GM19463 (cell line): ENCODE measurements around the gene SUV39H2.
"Not testable (repeated sequence)": the region's sequence is repeated elsewhere in the genome, so short reads cannot be mapped to it uniquely, and the experiment has no call there.

ENCODE experiments used
- ATAC-seq: cut with Tn5 transposase; IDR thresholded peaks from one replicate; pipeline ENCODE4 v1.9.1; 2021; ENCODE audit warnings: mild to moderate bottlenecking, moderate library complexity; ENCODE audit not compliant: unreplicated experiment

Gene SUV39H2

DNA sequence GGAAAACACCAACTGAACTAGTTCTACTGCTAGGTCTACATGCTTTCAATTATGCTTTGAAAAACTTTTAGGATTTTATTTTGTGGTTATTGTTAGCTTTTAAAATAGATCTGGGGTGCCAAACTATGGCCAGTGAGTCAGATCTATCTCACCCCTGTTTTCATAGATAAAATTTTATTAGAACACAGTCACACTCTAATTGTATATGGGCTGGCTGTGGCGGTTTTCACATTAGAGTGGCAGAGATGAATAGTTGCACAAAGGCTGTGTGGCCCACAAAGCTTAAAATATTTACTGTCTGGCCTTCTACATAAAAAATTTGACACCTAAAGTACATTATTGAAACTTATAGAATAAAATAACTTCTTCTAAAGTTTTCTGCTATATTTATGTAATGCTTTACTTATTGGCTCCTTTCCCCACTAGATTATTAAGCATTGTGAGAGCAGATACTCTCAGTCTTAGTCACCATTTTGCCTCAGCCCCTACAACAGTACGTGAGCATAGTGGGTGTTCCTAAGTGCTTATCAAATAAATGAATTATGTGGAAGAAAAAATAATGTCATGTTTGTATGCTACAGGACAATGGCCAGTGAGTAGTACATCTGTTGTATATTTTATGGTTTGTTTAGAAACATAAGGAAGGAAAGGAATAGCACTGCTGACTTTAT is 5.4 kb upstream of the SUV39H2 start:
- peak; percentile 39 for ATAC-seq

DNA sequence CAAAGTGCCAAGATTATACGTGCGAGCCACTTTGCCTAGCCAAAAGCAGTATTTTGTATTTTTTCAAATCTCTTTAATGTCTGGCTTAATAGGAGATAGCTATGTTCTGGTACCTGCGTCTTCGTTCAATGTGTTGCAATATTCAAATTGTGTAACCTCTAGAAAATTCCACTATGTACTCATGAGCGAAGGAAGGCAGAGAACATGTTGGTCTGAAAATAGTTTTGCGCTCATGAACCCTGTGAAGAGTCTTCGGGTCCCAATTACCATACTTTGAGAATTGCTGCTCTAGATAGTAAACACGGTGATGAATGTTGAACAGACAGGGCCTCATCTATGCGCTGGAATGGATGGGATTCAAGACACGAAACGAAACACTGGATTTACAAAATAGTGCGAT is 2.7 kb upstream of the SUV39H2 start:
- no peak for ATAC-seq

DNA sequence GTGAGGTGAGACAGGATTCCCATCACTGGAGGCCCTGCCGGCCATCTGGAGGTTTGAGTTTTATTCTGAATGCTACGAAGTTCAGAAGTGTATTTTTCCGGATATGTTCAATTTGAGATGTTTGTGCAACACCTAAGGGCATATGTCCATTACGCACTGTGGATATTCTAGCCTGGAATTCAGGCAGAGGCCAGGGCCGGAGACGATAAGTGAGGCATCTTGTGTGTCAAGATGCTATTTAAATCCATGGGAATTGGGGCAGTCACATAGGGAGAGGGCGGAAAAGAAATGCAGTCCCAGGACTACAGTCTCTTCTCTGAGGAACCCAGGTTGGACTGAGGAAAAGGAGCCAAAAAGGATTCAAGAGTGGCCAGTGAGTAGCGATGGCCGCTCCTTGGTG is 1.9 kb upstream of the SUV39H2 start:
- no peak for ATAC-seq

DNA sequence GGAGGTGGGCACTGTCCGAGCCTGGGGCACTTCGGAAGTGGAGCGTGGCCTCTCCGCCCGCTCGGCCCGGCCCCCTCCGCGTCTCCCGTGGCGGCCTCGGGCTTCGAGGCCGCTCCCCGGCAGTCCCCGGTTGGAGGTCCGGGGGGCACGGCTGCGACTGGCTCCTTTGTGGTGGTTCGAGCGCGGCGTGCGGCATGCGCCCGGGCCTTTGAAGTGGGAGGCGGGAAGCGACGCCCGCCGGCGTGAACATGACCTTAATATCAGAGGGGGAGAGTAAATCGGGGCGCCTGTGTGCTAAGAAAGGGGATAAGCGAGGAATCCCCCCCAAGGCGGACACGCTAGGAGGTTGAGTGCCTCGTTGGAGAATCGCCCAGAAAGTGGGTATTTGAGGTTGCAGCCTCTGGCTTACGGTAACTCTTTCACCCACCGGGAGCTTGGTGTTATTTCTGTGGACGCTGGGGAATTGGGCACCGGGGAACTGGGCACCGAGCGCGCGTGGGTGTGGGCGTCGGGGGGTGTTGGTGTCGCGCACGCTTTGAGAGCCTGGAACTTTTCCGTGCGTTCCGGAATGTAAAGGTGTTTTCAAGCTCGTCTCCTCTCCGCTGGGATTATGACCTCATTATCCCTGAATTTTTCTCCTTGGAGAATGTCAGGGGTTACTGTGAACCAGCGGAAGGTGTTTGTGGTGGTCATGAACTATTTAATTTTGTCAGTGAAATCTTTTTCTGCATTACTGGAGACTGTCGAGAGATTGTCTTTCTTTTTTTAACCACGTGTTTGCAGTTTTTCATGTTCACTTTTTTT is 660 bp downstream of the SUV39H2 start:
- peak; percentile 11 for ATAC-seq

DNA sequence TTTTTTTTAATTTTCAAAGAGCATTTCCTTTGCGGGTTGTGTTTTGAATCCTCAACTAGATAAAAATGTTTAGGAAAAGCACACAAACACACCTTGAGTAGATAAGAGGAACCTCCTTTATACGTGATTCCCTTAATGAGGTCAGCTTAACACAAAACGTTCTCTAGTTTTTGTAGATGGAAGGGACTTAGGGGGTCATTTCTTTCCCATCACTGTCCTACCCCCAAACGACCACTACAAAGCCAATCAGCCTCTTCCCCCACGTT is 1.2 kb downstream of the SUV39H2 start:
- no peak for ATAC-seq

DNA sequence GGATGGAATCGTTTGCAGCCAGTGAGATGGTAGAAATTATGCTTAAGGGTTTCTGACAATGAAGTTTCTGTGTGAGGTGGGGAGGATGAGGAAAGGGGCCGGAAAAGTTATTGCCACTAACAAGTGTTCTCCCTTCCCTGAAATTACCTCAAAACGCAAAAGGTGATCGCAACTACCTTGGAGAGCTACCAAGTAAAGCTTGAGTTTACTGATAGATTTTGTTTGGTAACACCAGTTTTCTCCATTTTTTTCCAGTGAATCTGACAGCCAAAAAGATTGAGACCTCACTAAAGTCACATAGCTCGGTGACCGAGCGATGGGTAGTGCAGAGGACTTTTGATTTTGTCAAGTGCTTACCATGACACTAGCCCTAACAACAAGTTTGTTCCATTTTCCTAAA is 1.6 kb downstream of the SUV39H2 start:
- ATAC-seq: no peak

DNA sequence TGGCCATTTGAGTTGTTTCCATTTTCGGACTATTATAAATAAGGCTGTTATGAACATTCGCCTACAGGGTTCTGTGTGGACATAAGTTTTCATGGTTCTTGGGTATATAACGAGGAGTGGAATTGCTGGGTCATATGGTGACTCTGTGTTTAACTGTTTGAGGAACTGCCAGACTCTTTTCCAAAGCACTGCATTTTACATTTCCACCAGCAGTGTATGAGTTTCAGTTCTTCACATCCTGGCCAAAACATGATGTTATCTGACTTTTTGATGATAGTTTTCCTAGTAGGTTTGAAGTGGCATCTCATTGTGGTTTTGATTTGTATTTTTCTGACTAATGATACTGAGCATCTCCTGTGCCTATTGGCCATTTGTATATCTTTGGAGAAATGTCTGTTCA is 5.4 kb downstream of the SUV39H2 start:
- no peak for ATAC-seq

DNA sequence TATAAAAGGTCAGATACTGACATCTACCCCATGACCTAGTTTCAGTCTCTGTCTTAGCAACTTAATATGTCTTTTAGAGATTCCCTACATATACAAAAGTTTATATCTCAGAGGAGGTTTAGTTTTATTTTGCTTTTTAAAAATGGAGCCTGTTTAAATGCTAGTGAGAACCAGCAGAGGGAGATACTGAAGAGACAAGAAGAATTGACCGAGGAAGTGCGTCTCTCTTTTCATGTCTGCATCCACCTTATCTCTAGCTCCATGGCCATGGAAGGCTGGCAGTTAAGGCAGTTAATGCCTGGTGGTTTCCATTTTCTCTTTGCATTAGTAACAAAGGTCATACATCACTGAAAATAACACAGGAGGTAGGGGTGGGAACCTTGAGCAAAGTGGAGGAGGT is 10.7 kb downstream of the SUV39H2 start:
- ATAC-seq: no peak

DNA sequence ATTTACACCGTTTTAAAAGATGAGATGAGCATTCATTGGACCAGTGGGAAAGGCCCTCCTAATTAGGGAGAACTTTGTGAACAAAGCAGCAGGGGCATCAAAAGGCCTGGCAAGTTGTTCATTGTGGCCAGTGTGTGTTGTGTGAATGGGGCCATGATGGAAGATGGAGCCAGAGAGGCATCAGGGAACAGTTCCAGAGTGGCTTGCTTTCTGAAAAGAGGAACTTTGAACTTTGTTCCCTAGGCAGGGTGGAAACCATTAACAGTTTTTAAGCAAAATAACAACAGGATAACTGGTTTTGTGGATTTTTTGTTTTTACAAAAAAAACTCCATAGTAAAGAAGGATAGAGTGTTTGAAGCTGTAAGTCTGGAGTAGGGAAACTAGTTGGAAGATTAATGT is 12.5 kb downstream of the SUV39H2 start:
- no peak for ATAC-seq

DNA sequence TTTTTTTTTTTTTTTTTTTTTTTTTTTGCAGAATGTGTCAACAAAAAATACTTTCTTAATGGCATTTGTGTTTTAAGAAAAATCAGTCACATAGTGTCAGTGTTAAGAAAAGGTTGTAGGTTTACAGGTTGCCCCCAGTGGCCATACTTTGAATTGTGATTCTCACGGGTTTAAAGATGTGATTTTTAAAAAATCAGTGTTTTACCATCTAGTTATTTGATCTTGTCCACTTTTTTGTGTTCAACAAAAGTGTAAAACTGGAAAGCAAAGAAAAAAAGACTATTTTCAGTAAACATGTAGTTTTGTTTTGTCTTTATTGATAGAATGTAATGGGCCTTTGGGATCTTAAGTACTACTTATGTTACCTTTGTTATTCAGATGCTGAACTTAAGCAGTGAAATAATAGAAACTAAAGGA is 25.7 kb downstream of the SUV39H2 start:
- ATAC-seq: no peak

DNA sequence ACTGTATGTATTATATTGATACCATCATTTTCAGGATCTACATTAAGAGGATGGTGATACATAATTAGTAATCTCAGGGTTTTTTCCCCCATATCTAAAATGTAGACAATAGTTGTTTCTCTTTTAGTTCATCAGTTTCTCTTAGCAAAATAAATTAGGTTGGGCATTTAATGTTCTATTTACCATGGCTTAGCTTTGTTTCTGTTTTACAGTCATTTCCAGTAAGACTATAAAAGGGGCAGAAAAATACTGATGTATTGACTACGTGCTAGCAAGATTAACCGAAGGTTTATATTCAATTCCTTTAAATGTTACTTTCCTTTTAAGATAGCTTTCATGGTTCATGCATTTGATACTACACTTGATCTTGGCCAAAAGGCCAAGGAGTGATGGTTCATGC is 26.2 kb downstream of the SUV39H2 start:
- ATAC-seq: no peak

DNA sequence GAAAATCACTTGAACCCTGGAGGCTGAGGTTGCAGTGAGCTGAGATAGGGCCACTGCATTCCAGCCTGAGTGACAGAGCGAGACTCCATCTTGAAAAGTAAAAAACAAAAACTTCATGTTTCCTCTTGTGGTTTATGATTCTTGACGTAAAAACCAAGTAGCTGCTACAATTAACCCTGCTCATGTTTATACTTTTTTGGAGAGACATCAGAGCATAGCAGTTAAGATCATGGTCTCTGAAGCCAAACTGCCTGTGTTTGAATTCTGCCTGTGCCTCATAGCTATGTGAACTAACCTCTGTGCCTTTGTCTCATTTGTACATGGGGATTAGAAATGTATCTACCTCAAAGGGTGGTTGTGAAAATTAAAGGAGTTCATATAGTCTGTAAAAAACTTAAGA is 27.2 kb downstream of the SUV39H2 start:
- ATAC-seq: no peak

DNA sequence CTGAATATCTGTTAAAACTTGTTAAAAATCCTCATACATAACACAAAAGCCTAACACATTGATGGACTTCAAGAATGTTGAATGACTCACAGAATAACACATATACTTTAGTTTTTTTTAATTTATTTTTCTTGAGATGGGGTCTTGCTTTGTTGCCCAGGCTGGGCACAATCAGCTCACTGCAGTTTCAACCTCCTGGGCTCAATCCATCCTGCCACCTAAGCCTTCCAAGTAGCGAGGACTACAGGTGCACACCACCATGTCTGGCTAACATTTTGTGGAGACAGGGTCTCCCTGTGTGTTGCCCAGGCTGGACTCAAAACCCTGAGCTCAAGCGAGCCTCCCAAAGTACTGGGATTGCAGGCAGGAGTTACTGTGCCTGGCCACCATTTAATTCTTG is 28.1 kb downstream of the SUV39H2 start:
- ATAC-seq: no peak

DNA sequence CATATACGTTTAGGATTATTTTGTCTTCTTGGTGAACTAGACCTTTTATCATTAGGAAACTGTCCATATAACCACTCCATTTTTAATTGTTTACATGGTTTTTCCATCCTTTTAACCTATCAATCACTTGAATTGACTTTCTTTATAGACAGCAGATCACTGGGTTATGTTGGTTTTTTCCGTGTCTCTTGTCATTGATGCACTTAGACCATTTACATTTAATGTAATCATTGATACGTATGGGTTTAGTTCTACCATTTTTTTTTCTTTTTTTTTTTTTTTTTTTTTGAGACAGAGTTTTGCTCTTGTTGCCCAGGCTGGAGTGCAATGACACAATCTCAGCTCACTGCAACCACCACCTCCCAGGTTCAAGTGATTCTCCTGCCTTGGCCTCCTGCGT is 28.9 kb downstream of the SUV39H2 start:
- ATAC-seq: not testable (repeated sequence)

DNA sequence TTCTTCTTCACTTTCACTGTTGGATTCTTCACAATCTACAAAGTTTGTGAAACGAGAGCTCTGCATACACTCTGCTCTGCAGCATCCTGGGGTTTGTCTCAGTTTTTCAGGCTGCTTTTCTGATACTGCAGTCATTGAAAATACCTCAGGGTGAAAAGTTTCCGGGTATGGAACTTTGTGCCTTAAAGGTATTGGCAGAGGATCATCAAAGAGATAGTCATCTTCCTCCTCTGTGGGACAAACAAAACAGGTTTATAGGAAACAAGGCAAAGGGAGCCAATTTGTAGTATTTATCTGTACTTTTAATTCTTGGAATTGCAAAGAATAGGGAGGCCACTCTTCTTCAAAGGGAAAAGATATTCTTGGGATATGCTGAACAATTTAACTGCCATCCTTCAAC is 30.4 kb downstream of the SUV39H2 start:
- no peak for ATAC-seq

DNA sequence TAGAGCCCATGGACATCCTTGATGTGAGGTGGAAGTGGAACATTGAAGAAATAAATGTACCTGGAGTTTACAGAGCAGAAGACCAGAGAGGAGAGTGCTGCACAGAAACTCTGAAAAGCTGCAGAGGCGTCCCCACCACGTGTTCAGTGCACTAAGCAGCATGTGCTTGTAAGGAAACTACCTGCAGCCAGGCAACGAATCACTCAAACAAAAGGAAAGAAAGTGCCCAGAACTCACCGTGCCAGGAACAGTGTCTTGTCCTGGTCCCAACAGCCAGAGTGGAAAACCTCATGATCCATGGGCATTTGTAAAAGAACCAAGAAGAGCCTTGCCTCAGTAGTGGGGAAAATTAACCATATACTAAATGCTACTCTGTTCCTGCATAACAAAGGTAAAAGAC is 32.3 kb downstream of the SUV39H2 start:
- no peak for ATAC-seq

DNA sequence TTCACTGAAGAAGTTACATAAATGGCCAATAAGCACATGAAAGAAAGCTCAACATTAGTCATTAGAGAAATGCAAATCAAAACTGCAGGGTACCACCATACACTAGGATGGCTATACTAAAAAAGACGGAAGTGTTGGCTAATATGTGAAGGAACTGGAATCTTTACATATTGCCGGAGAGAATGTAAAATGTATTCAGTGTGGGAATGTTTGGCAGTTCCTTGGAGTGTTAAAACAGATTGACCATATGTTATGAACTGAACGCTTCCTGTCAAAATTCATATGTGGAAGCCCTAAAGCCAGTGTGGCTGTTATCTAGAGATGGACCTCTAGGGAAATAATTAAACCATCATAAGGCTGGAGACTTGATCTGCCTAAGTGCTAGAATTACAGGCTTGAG is 33.1 kb downstream of the SUV39H2 start:
- no peak for ATAC-seq

DNA sequence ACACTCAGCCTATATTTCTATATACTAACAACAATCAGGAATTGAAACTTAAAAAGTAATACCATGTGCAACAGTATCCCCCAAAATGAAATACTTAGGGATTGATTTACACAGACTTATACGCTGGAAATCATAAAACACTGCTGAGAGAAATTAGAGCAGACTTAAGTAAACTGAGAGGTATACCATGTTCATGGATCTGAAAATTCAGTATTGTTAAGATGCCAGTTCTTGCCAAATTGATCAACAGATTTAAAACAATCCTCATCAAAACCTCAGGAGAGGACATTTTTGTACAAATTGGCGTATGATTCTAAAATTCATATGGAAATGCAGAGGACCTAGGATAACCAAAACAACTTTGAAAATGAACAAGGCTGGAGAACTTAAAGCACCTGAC is 37.9 kb downstream of the SUV39H2 start:
- no peak for ATAC-seq

DNA sequence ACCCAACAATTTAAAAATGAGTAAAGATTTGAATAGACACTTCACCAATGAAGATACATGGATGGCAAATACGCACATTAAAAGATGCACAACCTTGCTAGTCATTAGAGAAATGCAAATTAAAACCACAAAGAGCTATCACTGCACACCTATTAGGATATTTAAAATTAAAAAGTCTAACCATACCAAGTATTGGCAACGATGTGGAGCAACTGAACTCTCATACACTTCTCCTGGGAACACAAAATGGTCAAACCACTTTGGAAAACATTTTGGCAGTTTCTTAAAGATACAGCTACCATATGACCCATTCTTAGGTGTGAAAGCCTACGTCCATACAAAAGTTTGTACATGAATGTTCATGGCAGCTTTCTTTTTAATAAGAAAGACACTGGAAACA is 39.2 kb downstream of the SUV39H2 start:
- no peak for ATAC-seq

DNA sequence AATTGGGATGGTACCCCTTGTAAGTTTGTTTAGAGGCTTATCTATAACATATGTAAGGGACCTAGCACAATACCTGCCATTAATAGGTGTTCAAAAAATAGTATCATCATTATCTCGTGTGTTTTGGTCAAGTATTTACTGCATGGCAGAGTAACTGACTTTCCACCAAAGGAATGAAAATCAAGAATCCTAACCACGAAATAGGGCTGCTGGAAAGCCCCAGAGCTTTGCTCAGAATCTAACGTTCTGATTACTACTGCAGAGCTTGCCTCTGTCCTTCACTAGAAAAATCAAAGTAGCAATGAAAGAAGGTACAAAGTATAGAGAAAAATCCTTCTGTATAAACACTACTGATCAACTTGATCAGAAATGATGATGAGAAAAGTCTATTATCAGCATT is 40.3 kb downstream of the SUV39H2 start:
- ATAC-seq: no peak

DNA sequence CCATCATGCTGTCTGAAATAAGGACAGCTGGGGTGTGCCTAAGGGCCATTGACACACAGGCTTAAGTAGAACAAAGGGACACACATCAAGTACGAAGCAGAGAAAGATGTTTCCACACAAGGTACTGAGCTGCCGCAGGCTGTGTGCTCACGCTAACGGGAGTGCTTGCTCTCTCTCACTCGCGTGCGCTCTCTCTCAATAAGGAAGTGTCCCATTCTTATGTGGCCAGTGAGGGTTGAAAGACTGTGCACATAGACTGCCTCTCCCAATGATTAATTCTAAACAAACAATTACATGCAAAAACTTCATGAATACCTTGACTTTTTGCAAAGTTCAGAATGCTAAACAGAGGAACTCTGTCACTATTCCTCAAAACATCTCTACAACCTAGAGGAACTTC is 45.3 kb downstream of the SUV39H2 start:
- no peak for ATAC-seq

DNA sequence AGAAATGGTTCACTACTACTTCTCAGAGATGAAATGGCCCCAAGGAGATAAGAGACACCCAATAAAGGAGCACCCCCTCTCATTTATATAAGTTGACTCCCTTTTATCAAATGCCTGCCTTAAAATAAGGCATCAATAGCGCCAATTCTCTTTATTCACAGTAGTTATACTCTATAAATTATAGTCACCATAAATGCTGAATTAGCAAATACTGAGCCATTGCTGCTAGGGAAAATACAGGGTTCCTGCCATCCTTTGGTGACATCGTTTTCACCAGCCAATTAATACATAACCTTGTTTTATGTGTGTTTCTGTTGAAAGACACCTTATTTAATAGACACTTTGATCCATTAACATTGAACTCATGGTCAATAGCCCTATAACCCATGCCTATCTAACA is 46.6 kb downstream of the SUV39H2 start:
- no peak for ATAC-seq

DNA sequence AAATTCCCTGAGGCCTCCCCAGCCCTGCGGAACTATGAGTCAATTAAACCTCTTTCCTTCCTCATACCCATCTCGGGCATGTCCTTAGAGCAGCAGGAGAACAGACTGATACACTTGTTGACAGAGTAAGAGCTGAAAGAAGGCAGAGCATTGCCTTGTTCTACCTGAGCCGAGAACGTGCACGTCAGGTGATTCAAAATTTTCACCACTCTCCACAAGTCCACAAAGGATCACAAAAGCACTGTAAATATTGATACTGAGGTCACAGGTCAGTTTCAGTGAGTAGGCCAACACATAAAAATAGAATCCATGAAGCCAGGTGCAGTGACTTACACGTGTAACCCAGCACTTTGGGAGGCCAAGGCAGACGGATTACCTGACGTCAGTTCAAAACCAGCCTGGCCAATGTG is 47.4 kb downstream of the SUV39H2 start:
- ATAC-seq: peak; percentile 5
